Hematopoietic multipotent progenitor cell treated with erythropoietin and hydrocortisone succinate and interleukin-3 and kit ligand, for 6 days (in vitro differentiated cells): ENCODE data around the gene UNK.
"Not testable (repeated sequence)": the region's sequence is repeated elsewhere in the genome, so short reads cannot be mapped to it uniquely, and the experiment has no call there.

Source experiments
- DNase-seq: peaks from one replicate; pipeline ENCODE4 v3.0.0-alpha.2; 2015

Gene UNK

GRCh38 chr17:75755205-75755901, 29.3 kb upstream of the UNK start:
- no peak for DNase-seq

GRCh38 chr17:75755990-75756389, 28.6 kb upstream of the UNK start:
- DNase-seq = no peak

GRCh38 chr17:75756451-75757085, 28.0 kb upstream of the UNK start:
- no peak for DNase-seq

- DNase-seq = no peak
Observed at GRCh38 chr17:75757086-75757681, 27.4 kb upstream of the UNK start.

GRCh38 chr17:75758131-75758905, 26.3 kb upstream of the UNK start:
- DNase-seq = peak; percentile 59

GRCh38 chr17:75759457-75759856, 25.1 kb upstream of the UNK start:
- no peak for DNase-seq

GRCh38 chr17:75759978-75760640, 24.5 kb upstream of the UNK start:
- not testable (repeated sequence) for DNase-seq

GRCh38 chr17:75762513-75763268, 21.9 kb upstream of the UNK start:
- no peak for DNase-seq

GRCh38 chr17:75763269-75763607, 21.4 kb upstream of the UNK start:
- no peak for DNase-seq

- DNase-seq = no peak
Observed at GRCh38 chr17:75763613-75764416, 20.8 kb upstream of the UNK start.

- DNase-seq = no peak
Observed at GRCh38 chr17:75764417-75764710, 20.2 kb upstream of the UNK start.

- peak; percentile 82 for DNase-seq
Observed at GRCh38 chr17:75764711-75765421, 19.7 kb upstream of the UNK start, which contains the start of gene GALK1. TSS of gene GALK1 (minus strand) at chr17:75765192. CDS start at chr17:75765136, 56 bp downstream.

- DNase-seq = no peak
Observed at GRCh38 chr17:75765981-75766380, 18.6 kb upstream of the UNK start.

- DNase-seq = no peak
Observed at GRCh38 chr17:75767881-75768280, 16.7 kb upstream of the UNK start.

GRCh38 chr17:75769536-75769935, 15.1 kb upstream of the UNK start:
- peak; percentile 72 for DNase-seq

- DNase-seq = no peak
Observed at GRCh38 chr17:75771334-75772281, 13.0 kb upstream of the UNK start.

GRCh38 chr17:75773121-75773807, 11.3 kb upstream of the UNK start:
- DNase-seq = no peak

GRCh38 chr17:75773808-75774470, 10.7 kb upstream of the UNK start:
- no peak for DNase-seq
